Hematopoietic multipotent progenitor cell (in vitro differentiated cells): ENCODE data around the gene KLHL35. TPM values are rescaled to one million over a fixed set of nuclear protein-coding genes. Genes with fewer than 3 reads are reported as not detected.

Experiments used
- DNase-seq, 3 donors: peaks; one replicate each; pipeline ENCODE4 v3.0.0-alpha.2; 2011 to 2015; ENCODE audit warnings: low read depth in 2 of 3, low spot score in 2 of 3
- total RNA-seq: library from RNA; depleted of rRNA; stranded (reverse); fragments of >200 nt; gene quantifications from one replicate; pipeline ENCODE4 v1.2.3, GENCODE V29; 2012

Gene KLHL35
- total RNA-seq, 1 donor = 1.6 TPM

DNA sequence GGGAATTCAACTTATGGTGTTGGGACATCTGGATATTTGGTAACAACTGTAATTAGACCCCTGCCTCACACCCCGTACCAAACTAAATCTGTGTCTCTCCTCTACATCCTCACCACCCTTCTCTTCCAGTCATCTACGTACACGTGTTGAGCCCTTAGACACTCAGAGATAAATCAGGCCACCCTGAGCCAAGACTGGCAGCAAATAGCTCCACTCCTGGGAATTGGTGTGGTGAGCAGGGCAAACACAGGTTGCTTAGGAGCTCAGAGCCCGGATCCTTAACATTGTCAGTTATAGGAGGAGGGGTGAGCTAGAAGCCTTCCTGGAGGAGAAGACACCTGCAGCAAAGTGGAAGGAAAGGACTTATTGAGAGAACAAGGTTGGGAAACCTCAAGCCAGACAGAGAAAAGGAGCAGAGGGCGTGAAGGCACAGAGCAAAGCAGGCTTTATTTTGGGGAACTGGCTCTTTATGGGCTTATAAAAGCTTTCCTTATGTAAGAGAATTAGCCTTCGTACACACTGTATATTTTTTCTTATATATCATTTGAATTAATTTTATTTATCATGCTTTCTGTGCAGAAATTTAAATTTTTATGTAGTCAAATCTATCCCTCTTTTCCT lies 36.9 kb upstream of the KLHL35 start:
- DNase-seq = no peak

DNA sequence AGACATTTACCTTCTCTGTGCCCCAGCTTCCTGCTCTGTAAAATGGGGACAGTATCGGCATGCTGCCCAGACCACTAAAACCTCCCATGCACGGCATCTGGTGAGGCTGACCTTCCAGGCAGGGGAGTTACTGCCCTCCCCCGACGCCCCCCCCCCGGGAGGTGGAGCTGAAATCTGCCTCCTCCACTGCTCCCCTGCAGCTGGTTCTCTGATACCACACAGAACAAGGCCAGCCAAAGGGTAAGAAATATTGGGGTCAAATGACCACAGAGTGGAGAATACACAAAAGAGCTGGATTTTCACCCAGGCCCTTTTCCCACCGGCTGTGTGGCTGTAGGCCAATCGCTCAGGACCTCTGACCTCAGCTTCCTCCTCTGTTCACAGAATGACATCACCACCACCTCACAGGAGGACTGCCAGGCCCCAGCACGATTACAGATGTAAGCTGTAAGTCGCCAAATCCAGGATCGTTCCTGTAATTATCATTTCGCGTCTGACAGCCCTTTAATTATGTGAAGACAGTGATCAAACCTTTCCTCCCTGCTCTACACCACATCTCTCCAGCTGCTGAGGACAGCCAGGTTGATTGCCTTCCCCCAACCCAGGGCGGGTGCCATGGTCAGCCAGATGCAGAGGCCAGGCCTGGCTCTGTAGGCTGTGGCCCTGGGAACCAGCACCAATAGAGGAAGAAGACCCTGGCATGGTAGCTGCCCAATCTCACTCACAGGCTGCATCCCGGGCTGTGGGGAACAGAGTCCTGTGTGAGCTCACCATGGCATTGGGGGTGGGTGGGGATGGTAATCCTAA lies 35.7 kb upstream of the KLHL35 start:
- no peak for DNase-seq

DNA sequence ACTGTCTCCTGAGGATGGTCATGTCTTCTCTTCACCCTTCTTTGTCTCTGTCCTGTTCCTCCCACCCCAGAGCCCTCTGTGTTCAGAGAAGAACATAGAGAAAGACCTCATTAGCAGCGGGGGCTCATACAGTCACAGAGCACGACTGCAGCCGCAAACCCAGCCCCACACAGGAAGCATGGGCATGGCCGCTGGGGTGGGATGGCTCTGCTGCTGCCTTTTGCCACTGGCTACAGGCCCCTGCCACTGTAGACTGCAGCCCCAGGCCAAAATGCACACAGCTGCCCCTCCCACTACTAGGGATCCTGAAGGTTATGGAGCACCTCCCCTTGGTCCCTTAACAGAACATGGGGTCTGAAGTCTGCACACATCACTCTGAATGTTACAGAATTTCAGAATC lies 34.9 kb upstream of the KLHL35 start:
- no peak for DNase-seq

DNA sequence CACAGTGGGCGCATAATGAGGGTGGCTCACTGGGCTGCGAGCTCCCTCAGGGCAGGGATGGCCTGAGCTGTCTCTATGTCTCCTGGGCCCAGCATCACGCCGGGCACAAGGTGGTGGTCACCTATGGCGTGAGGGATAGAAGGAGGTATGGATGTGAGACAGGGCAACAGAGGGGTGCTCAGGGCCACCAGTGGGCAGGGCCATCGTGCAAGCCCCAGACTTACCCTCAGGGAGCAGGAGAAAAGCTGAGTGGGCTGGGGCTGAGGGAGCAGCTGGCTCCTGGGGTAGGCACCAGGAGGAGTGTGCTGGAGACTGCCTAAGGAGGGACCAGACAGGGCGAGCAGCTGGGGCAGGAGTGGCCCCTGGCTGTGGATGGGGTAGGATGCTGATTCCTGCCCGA lies 34.3 kb upstream of the KLHL35 start:
- no peak for DNase-seq

DNA sequence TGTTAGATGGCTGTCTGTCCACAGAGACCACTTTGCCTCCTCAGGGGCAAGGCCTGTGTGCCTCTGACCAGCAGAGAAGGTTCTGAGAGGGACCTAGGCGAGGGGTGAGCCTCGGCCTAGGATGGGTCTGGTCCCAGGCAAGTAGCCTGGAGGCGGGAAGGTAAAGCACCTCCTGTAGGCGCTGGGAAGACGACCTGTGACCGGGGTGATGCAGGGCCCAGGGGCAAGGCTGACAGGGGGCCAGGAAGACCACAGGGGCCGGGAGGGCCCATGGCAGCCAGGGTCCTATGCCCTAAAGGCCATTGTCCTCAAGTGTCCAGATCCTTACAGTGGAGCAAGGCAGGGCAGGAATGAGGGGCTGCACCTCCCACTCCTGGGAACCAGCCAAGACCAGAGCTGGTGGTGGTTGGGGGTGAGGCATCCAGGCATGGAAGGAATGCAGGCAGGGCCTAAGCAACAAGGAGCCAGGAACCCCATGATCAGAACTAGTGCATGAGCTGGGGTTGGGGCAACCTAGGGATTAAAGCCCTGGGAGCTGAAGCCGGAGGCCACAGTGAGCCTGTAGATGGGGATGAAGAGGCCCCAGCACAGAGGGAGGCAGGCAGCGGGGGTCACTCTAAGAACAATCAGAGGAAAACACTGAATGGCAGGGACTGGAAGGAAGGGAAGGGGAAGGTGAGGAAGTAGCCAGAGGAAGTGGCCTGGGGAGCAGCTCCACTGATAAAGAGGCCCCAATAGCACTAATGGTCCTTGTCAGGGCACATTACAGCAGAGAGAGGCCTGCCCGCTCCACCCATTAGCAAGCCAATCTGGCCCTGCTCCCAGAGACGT lies 32.9 kb upstream of the KLHL35 start:
- no peak for DNase-seq

DNA sequence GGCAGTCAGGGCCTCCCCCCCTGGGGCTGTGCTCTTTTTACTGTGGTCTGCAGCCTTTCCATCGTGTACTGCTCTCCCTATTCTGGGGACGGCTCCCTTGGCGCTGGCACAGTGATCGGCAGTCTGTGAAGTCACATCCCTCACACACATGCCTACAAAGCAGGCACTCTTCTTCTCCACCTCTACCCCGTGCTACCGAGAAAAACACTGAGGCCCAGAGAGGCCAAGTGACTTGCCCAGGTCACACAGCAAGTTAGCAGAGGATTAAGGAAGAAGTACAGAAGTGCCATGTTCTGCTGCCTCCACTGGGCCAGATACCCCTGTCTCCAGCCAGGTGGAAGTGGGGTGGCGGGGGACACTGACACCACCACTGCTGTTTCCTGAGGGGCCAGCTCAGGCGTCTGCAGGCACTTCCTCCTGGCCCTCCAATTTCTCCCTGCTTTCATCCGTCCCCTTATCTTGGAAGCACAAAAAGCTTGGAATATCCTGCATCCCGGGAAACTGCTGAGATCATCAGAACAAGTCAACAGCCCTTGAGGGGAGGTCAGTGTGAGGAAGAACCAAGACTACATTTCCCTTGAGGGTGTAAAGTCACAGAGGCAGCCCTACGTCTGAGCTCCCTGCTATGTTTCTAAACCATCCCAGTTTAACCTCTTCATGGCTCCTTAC lies 30.2 kb upstream of the KLHL35 start:
- no peak for DNase-seq

DNA sequence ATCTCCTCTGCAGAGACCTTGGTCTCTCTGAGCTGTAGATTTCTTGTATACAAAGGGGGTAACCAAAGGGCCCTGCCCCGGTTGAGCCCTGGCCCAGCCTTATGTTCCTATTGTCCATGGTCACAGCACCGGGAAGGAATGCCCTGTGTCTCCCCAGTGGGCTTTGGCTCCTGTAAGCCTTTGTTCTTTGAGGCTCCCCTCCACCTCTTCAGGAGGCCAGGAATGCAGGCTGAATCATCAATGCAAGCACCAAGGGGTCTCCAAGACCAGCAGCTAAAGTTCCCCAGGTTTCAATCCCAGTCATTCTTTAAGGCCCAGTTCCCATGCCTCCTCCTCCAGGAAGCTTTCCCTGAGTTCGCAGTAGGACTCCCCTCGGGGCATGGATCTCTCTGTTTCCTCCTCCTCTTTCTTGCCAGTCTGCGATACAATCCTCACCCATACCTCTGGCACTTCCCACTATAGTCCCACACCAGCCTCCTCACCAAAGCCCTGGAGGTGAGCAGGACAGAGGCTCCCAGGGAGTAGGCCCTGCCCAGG lies 29.2 kb upstream of the KLHL35 start:
- no peak for DNase-seq

DNA sequence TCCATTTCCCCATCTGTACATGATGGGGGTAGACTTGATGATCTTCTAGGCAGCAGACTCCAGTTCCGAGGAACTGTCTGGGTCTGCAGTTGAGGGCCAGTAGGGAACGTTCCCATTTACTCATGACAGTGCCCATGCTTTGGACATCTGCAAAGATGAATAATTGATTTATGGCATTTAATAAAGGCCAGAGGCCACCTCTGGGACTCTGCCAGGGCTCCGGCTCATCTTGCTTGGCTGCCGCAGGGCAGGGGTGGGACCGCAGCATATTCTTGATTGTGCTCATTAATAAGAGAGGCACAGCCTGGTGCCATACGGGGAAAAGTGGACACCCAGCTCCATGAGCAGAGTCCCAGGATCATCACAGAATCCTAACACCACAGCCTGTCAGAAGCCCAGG lies 28.1 kb upstream of the KLHL35 start:
- DNase-seq = no peak

DNA sequence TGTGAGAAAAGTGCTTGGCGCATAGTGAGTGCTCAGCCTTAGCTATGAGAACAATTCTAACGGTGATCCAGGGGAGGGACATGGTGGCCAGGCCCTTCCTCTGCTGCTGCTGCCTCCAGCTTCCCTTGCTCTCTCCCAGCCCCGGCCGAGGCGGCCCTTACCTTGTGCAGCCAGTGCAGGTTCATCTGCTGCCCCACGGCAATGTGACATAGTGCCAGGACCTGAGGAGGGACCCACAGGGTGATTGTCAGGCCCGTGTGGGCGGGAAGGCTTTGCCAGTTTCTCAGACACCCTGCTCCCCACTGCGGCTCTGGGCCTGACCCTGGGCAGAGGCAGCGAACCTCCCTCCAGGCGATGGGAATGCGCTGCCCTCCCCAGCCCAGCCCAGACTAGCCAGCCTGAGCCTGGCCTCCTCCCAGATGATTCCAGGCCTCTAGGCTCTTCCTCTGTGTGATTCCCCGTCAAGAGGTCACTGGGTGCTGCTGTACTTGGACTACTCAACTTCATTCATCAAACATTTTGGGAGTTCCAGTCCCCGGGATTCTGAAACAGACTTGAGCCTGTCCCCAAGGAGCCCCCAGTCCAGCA lies 23.7 kb upstream of the KLHL35 start:
- no peak for DNase-seq

DNA sequence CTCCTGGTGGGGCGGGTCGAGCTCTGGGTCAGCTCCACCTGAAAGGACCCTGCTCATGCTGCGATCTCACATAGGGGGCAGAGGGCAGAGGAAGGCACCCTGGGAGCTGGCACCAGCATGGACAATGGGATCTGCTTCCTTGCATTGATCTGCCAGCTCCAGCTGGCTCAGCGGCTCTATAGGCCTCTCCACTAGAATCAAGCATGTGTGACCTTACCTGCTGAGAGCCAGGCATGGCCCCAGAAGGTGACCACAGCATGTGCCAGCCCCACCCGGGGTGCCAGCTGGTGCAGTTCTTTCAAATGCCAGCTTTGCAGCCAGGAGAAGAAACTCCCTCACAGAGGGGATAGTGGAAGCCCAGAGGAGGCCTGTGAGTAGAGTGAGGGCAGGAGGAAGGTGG lies 22.0 kb upstream of the KLHL35 start:
- no peak for DNase-seq

DNA sequence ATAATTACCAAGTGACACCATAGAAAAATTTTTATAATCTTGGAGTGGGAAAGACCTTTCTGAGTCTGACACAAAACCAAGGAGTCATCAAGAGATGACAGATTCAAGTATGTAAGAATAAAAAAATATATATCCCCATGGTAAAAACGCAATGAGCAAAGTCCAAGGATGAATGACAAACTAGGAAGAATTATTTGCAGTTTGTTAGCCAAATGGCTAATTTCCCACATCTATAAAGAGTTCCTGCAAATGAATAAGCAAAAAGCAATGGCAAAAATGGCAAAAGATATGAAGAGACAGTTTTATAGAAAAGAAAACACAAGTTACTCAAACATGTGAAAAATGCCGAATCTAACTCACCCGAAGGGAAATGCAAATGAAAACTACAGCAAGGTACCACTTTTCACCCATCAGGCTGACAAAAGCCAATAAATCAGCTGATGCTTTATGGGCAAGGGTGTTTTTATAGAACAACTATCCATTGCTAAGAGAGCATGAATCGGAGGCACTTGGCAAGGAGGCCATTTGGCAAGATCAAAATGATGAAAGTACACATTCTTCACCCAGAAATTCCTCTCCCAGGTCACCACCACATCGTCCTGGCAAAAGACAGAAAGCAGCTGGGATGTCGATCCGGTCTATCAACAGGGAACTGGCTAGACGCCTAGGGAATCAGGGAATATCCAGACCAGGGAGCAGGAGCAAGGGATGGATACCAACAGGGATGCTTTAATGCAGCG lies 21.1 kb upstream of the KLHL35 start:
- DNase-seq = no peak

DNA sequence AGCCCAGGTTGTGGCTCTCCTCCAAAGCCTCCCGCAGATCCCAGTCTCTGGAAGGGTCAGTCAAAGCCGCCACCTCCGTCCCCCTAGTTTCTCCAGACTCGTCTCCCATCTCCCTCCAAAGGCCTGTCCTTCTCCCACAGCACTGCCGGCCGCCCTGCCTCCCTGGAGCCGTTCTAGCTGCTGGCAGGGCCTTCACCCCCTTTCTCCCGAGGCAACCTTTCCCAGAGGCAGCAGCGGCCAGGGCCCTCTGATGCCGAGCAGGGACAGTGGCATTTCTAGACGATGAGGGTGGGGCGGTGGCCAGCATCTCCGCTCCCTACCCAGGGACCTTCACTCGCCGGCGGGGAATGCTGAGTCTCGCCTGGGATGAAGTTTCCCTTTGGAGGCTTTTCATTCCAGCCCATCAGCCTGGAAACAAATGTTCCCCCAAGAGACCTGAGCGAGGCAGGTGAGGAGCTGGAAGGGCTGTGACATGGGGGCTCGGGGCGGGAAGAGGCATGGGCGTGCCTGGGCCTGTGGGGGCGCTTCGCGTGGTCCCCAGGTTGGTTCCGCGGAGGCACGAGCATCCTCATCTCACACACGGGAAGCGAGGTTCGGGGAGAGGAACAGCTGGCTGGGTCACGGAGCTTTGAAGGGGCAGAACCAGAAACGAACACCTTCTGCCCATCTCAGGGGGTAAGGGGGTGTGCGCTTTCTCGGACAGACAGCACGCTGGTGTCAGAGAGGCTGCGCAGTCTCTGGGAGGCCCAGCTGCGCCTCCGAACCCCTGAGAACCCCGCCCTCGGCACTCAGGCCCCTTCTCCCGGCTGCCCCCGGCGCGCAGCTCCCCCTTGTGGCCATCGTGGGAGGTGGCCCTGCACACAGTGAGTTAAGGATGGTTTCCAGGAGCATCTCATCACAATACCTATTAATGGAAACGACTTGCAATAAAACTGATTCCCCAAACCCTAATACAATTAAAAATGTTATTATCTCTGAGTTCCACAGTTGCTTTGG lies 18.1 kb upstream of the KLHL35 start:
- no peak for DNase-seq

DNA sequence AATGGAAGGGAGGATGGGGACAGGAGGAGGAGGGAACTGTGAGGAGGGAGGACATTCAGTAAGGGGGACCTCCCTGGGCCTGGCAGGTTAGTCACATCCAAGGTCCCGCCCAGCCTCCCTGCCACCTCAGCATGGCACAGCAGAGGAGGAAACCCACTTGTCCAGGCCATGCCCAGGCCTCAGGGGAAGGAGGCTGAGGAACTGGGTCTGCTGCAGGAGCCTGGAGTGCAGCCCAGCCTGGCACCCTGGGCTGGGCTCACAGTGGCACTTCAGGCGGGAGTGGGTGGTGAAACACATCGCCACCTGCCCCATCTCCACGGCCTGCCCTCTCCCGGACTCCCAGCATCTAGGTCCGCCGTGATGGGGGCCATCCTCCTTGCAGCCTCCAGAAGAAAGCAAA lies 17.2 kb upstream of the KLHL35 start:
- no peak for DNase-seq

DNA sequence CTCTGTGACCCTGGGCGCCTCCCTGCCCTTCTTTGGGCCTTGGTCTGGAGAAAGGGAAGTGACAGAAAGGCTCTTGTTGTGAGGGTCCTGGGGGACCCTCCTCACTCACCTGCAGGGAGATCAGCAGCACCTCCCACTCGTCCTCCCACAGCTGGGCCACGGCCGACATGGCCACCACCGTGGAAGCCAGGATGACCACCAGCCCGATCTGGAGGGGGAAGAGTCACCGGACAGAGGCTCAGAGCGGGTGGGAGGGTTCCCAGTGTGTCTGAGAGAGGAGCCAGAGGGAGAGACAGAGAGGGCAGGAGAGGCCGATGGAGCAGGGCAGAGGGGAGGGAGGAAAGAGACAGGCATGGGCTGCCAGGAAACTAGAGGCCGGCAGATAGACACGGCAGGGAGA lies 16.8 kb upstream of the KLHL35 start:
- DNase-seq = no peak

DNA sequence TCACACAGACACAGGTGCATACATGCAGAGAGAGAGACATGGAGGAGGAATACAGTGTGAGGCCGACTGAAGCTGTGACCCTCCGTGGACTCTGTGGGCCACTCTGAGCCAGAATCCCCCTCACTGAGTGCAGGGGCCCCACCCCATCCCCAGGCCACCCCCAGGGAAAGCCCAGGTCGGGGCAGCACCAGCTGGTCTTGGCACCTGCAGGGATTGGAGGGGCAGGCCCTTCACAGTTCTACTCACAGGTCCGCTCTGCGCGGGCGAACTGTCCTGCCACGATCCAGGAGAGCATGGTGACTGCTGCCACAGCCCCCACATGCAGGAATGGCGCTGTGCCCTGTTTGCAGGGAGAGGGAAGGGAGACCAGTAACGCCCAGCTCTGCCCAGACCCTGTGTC lies 16.3 kb upstream of the KLHL35 start:
- DNase-seq = no peak

DNA sequence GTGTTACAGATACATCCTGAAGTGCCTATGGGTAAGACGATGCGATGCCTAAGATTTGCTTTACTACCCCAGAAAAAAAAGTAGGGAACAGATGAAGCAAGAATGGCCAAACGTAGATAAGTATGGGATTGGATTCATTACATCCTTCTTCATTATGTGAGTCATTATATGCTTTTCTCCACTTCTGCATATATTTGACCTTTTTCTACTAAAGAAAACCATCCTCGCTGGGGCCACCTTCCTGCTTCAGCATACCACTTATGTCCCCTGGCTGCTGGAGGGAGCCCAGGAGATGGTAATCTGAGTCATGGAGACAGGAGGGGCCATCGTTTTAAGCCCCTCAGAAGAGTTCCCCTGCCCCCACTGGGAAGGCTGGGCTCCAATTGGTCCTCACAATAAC lies 14.4 kb upstream of the KLHL35 start:
- DNase-seq = no peak

DNA sequence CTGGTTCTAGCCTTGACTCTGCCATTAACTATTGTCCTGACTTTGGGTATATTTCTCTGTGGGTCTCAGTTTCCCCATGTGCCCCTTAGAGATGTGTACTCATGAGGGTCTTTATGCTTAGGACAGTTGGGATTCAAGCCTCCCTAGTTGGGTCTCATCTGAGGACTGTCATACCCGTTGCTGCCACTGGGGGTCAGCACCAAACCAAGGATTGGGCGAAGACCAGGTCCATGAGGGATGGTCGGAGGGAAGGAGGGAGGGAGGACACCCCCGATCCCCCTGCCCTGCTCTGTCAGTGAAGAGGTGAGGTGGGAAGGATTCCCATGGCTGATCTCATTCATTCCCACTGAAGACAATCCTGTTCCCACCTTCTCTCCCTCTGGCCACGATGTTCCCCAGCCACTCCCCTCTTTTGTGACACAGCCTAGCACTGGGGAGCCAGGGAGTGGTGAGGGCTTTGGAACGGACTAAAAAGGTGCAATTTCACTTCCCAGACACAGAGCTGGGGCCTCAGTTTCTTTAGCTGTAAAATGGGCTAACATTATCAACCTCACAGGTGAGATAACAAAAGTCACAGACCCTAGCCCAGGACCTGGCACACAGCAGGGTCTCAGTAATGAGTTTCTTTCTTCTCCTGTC lies 12.4 kb upstream of the KLHL35 start:
- peak; percentile 50 to 80 (median 53) for DNase-seq

DNA sequence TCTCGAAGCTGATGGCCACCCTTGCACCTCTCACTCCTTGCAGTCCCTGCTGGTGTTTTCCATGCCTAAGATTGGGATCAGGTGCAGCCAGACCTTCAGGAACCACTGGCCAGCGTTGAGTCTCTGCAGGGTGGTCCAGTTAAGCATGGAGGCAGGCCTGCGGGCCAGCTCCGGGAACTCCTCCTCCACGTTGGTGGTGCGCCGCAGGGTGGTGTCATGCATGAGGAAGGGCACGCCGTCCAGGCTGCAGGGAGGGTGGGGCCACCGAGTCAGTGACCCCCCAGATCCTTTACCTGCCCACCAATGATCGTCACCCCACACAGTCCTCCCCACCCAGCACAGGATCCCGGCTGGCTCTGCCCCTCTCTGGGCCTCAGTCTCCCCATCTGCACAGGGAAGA lies 10.0 kb upstream of the KLHL35 start:
- no peak for DNase-seq
